ENCODE measurements around the gene KCNAB2.

KCNAB2 gene

DNA sequence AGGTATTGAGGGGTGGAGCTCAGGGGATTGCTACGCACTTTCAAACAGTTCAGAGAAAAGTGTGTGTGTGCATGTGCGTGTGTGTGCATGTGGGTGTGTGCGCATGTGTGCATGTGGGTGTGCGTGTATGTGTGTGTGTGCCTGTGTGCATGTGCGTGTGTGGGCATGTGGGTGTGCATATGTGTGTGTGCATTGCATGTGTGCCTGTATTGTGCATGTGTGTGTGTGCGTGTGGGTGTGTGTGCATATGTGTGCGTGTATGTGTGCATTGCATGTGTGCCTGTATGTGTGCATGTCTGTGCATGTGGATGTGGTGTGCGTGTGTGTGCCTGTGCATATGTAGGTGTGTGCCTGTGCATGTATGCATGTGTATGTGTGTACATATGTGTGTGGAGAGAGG, 12.6 kb upstream of the KCNAB2 start:
- DNase-seq (ENCODE audit: low read depth) = no peak
- no peak overlapping the region for H3K4me3 ChIP-seq (ENCODE audit: low read depth, low read length)
- no peak for TF ChIP-seq CTCF (IDR thresholded peaks at IDR 0.05; ENCODE audit: insufficient read depth, low read depth, low read length, missing control alignments)

- peak; percentile 63 for TF ChIP-seq CTCF (IDR thresholded peaks at IDR 0.05; ENCODE audit: insufficient read depth, low read depth, low read length, missing control alignments)
- H3K4me3 ChIP-seq (ENCODE audit: low read depth, low read length) = no peak overlapping the region
- DNase-seq (ENCODE audit: low read depth) = peak; percentile 43
These were observed 11.5 kb upstream of the KCNAB2 start for GRCh38 chr1:6033986-6034749.

DNA sequence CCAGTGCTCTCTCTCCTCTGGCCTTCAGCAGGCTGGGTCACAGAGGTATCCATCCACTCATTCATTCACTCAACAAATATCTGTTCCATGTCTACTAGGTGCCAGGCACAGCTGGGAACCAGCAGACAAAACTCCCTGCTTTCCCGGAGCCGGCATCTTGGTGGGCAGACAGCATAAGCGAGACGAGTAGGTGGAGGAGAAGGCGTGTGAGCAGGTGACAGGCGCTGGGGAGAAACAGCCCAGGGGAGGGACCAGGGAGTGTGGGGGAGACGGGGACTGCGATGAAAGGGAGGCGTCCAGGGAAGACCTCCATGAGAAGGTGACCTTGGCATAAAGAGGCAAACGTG, 11.0 kb upstream of the KCNAB2 start:
- TF ChIP-seq CTCF (IDR thresholded peaks at IDR 0.05; ENCODE audit: insufficient read depth, low read depth, low read length, missing control alignments) = no peak
- no peak overlapping the region for H3K4me3 ChIP-seq (ENCODE audit: low read depth, low read length)
- no peak for DNase-seq (ENCODE audit: low read depth)

DNA sequence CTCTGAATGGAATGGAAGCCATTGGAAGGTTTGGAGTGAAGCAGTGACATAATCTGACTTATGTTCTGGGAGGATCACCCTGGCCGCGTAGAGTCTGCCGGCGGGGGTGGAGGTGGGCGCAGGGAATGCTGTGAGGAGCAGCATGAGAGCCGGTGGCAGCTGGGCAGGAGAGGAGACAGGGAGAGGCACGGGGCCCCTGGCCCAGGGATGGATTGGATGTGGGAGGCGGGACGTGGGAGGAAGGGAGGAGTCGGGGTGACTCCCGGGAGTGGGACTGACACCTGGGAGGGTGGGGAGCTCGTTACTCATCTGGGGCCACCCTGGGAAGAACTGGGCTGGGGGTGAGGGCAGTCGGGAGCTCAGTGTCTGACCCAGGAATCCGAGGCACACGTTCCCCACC, 10.4 kb upstream of the KCNAB2 start:
- no peak for DNase-seq (ENCODE audit: low read depth)
- H3K4me3 ChIP-seq (ENCODE audit: low read depth, low read length) = no peak overlapping the region
- TF ChIP-seq CTCF (IDR thresholded peaks at IDR 0.05; ENCODE audit: insufficient read depth, low read depth, low read length, missing control alignments) = no peak

DNA sequence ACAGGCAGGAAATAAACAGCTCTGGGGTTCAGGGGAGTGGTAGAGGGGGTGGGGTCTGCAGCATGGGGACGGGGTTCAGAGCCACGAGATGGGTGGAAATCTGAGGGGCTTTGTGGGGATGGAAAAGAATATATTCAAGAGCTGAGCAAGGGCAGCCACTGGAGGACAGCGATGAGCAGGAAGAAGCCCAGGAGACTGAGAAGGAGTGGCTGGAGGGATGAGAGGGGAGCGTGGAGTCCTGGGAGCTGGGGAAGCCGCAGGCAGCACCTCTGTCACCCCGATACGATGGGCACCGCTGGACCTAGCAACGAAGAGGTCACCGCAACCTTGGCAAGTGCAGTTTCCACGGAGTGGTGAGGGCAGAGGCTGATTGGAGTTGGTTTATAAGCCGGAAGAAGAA, 10.0 kb upstream of the KCNAB2 start:
- no peak overlapping the region for H3K4me3 ChIP-seq (ENCODE audit: low read depth, low read length)
- no peak for DNase-seq (ENCODE audit: low read depth)
- no peak for TF ChIP-seq CTCF (IDR thresholded peaks at IDR 0.05; ENCODE audit: insufficient read depth, low read depth, low read length, missing control alignments)

- peak; percentile 47 for DNase-seq (ENCODE audit: low read depth)
- H3K4me3 ChIP-seq (ENCODE audit: low read depth, low read length) = no peak overlapping the region
- TF ChIP-seq CTCF (IDR thresholded peaks at IDR 0.05; ENCODE audit: insufficient read depth, low read depth, low read length, missing control alignments) = no peak
These were observed 8.3 kb upstream of the KCNAB2 start for GRCh38 chr1:6037338-6037762.

DNA sequence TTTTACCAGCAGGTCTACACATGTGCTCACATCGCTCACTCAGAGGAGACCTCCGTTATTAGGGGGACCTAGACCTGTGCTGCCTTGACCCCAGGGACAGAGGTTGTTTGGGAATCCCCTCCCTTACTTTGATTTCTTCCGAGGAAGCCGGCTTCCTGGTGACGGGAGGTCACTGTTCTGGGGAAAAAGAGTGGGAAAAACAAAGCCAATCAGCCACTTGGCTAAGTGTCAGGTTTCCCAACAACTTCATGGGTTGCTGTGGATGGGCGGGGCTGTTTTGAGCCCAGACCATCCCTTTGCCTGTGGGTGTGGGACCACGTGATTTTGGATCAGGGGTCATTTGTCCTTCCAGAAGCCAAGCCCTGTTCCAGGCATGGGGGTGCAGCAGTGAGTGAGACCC, 7.1 kb upstream of the KCNAB2 start:
- DNase-seq (ENCODE audit: low read depth) = no peak
- no peak for TF ChIP-seq CTCF (IDR thresholded peaks at IDR 0.05; ENCODE audit: insufficient read depth, low read depth, low read length, missing control alignments)
- H3K4me3 ChIP-seq (ENCODE audit: low read depth, low read length) = no peak overlapping the region
